Fibroblast of the aortic adventitia (primary cell): ENCODE measurements around the gene GPD1L. TPM values are rescaled to one million over a fixed set of nuclear protein-coding genes. Genes with fewer than 3 reads are reported as not detected.

Experiments used
- DNase-seq: peaks from one replicate; pipeline ENCODE4 v3.0.0-alpha.2; 2010; ENCODE audit warnings: low read depth
- H3K4me3 ChIP-seq: 2 replicates; pipeline ENCODE4 v1.5.1; 2011; ENCODE audit warnings: low read depth, mild to moderate bottlenecking, control low read depth, low read length, moderate library complexity
- total RNA-seq: library from RNA; depleted of rRNA; stranded (reverse); fragments of >200 nt; gene quantifications from 2 replicates; pipeline ENCODE4 v1.2.3, GENCODE V29; 2012; ENCODE audit warnings: low replicate concordance
- TF ChIP-seq, protein P1 (sequence below): IDR thresholded peaks from 2 replicates; pipeline ENCODE4 v1.5.1; 2011; ENCODE audit warnings: mild to moderate bottlenecking, low read length, control low read depth, inconsistent platforms; ENCODE audit not compliant: insufficient read depth

GPD1L gene
- total RNA-seq, 1 donor, result 10.3 TPM

DNA sequence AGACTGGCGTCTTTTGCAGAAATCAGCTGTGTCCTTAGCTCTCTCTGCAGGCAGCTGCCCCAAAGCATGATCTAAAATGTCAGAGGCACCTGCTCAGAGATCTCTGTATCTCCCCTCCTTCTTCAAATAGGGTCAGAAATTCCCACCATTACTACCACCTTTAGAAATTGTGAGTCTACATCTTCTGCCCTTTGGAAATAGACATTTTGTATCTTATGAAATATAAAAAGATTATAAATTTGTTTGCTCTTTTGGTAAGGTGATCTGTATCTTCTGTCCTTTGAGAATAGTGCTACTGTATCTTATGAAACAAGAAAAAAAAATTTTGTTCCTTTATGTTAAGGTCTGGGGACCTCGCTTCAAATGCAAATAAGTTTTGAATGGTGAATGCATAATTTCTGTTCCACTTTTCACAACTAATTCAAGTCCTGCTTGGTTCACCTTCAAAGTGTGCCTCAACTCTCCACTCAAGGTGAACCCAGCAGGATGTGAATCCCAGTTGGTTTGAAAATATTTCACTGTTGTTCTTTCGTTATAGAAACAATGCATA lies 28.3 kb upstream of the GPD1L start:
- no peak for DNase-seq
- H3K4me3 ChIP-seq, result no peak overlapping the region
- TF ChIP-seq, protein P1, sequence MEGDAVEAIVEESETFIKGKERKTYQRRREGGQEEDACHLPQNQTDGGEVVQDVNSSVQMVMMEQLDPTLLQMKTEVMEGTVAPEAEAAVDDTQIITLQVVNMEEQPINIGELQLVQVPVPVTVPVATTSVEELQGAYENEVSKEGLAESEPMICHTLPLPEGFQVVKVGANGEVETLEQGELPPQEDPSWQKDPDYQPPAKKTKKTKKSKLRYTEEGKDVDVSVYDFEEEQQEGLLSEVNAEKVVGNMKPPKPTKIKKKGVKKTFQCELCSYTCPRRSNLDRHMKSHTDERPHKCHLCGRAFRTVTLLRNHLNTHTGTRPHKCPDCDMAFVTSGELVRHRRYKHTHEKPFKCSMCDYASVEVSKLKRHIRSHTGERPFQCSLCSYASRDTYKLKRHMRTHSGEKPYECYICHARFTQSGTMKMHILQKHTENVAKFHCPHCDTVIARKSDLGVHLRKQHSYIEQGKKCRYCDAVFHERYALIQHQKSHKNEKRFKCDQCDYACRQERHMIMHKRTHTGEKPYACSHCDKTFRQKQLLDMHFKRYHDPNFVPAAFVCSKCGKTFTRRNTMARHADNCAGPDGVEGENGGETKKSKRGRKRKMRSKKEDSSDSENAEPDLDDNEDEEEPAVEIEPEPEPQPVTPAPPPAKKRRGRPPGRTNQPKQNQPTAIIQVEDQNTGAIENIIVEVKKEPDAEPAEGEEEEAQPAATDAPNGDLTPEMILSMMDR, result no peak

DNA sequence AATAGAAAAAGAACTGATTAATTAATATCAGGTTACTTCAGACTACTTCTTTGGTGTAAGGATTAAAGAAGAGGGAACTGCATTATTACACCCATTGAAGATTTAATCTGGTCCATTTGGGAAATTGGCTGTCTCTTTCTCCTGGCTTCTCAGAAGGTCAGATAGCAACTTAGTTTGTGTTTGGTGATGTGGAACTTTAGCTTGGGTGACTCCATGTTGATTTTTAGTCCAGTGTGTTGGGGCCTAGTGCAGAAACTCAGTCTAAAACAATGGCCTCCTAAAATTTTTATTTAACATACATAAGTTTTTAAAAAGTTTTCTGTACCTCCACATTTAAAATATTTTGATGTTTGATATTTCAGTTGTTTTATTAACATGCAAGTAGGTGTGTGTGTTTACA lies 27.6 kb upstream of the GPD1L start:
- TF ChIP-seq, protein P1, result no peak
- DNase-seq, result no peak
- H3K4me3 ChIP-seq, result no peak overlapping the region

DNA sequence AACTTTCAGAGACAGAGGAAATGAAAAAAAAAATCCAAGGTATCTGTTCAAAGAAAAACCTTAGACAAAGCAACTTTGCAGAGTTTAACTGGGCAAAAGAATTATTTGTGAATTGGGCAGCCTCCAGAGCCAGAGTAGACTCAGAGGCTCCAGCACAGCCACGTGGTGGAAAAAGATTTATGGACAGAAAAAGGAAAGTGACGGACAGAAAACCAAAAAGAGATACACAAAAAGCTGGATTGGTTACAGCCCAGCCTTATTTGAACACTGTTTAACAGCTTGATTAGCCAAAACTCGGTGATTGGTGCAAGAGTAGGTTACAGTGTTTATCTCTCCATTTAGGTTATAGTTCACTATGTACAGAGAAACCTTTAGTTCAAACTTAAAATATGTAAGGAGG lies 23.7 kb upstream of the GPD1L start:
- DNase-seq, result peak; percentile 20
- H3K4me3 ChIP-seq, result no peak overlapping the region
- TF ChIP-seq, protein P1, result no peak

DNA sequence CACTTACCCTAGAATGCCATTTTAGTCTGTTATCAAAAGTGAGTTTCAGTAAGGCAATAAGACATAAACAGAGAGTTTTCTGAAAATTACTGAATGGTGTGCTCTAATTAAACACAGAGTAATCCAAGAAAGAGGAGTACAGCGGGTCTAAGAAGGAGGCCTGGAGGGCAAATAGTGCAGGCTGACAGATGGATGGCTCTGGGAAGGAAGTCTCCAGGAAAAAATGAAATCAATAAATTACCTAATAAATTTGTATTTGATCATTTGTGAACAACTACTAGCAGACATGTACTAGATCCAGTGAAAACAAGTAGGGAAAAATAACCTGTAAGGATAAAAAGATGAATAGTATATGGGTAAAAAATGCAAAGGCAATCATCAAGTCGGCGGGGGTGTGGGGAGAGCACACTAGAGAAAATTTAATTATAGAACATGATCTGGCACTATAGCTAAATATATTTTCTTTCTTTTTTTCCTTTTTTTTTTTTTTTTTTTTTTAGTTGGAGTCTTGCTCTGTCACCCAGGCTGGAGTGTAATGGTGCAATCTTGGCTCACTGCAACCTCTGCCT lies 22.6 kb upstream of the GPD1L start:
- DNase-seq, result no peak
- TF ChIP-seq, protein P1, result no peak
- no peak overlapping the region for H3K4me3 ChIP-seq

DNA sequence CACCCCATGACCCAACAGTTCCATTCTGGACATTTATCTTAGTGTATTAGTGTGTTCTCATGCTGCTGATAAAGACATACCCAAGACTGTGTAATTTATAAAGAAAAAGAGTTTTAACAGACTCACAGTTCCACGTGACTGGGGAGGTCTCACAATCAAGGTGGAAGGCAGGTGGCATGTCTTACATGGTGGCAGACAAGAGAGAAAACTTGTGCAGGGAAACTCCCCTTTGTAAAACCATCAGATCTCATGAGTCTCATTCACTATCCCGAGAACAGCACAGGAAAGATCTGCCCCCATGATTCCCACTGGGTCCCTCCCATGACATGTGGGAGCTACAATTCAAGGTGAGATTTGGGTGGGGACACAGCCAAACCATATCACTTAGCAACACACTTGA lies 21.6 kb upstream of the GPD1L start:
- DNase-seq, result no peak
- TF ChIP-seq, protein P1, result no peak
- no peak overlapping the region for H3K4me3 ChIP-seq

DNA sequence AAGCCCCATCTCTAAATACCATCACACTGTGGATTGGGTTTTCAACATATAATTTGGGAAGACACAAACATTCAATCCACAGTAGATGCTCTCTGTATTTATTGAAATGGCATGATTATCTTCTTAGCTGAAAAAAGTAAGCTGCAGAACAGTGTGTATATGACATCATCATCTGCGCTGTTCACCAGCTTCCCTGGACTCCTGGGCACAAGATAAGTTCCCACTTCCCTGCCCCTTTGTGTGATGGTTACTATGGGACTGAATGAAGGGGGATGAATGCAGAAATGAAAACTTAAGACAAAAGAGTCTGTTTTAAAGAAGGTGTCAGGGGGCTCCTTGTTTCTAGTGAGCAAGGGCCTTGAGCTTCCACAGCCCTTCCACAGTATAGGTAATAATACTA lies 20.0 kb upstream of the GPD1L start:
- no peak overlapping the region for H3K4me3 ChIP-seq
- TF ChIP-seq, protein P1, result no peak
- no peak for DNase-seq

DNA sequence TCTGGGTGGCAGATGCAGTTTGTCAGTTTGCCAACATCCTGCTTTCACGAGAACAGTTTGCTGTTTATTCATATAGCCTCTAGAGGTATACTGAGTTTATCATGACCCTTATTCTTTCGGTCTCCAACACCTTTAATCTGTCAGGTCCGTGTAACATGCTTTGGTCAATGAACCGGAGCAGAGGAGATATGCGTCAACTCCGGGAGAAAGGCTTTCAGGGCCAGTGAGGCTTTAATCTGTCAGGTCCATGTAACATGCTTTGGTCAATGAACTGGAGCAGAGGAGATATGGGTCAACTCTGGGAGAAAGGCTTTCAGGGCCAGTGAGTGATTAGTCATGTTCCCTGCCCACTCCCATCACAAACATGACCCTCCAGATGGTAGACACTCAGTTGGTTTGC lies 16.9 kb upstream of the GPD1L start:
- TF ChIP-seq, protein P1, result no peak
- DNase-seq, result no peak

More for the DNA sequence above, 16.9 kb upstream of the GPD1L start:
- no peak overlapping the region for H3K4me3 ChIP-seq
